Measurements from ENCODE around the gene TMEM108.
A peak's percentile ranks its signal among the peaks of the same experiment; 100 is the strongest.

Gene TMEM108

DNA sequence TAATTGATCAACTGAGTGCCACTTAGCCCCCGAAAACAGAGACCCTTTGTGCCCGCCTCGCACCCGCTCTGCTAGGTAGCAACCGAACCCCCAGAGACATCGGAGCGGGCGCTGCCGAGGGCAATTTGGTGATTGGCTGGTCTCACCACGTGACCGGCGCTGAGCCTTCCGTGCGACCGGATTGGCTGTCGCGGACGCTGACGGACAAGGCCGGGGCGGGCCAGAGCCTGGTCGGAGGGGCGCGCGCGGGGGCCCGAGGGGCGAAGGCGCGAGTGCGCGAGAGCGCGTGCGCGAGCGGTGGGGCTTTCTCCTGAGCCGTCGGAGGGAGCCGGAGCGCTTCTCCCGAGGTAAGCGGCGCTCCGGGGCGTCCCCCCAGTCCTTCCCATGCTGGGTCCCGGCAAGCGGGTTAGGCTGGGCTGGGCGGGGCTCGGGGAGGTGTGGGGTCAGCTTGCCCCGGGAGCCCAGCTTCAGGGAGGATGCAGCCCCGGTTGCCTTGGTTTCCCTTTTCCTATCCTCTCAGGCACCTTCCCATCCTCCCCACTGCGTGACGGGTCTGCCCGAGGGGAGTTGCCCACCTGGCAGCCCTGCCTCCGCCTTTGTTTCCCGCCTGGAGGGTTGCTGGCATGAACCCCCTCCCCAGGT, at the start of gene TMEM108 (continued):
- TF ChIP-seq, protein P1, sequence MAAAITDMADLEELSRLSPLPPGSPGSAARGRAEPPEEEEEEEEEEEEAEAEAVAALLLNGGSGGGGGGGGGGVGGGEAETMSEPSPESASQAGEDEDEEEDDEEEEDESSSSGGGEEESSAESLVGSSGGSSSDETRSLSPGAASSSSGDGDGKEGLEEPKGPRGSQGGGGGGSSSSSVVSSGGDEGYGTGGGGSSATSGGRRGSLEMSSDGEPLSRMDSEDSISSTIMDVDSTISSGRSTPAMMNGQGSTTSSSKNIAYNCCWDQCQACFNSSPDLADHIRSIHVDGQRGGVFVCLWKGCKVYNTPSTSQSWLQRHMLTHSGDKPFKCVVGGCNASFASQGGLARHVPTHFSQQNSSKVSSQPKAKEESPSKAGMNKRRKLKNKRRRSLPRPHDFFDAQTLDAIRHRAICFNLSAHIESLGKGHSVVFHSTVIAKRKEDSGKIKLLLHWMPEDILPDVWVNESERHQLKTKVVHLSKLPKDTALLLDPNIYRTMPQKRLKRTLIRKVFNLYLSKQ (tag by site-specific recombination; IDR thresholded peaks at IDR 0.05; ENCODE audit: borderline replicate concordance), result no peak
- TF ChIP-seq ZBTB7A (tag by site-specific recombination; IDR thresholded peaks at IDR 0.05; ENCODE audit: low read depth), result no peak
- TF ChIP-seq ZFP37 (tag by site-specific recombination; IDR thresholded peaks at IDR 0.05), result no peak
- peak; percentile 27; the same call in 1 of the 2 replicates for TF ChIP-seq GLIS1 (tag by site-specific recombination; IDR thresholded peaks at IDR 0.05)
- peak; percentile 40; the same call in 1 of the 2 replicates for TF ChIP-seq ZNF449 (tag by site-specific recombination; IDR thresholded peaks at IDR 0.05)
- 0 out of 2 replicates have a peak, but pooled peaks have one; percentile 23 for TF ChIP-seq KLF9 (tag by site-specific recombination; IDR thresholded peaks at IDR 0.05; ENCODE audit: low read depth)
- TF ChIP-seq ZNF791 (tag by site-specific recombination; IDR thresholded peaks at IDR 0.05), result no peak
- no peak for TF ChIP-seq YY2 (tag by site-specific recombination; IDR thresholded peaks at IDR 0.05)
- no peak for TF ChIP-seq ZNF843 (tag by site-specific recombination; IDR thresholded peaks at IDR 0.05)
- TF ChIP-seq BCL11A (tag by site-specific recombination; IDR thresholded peaks at IDR 0.05; ENCODE audit: low read depth), result no peak
- TF ChIP-seq OVOL3 (tag by site-specific recombination; IDR thresholded peaks at IDR 0.05), result no peak
- no peak for TF ChIP-seq PRDM2 (tag by site-specific recombination; IDR thresholded peaks at IDR 0.05; ENCODE audit: borderline replicate concordance)
- no peak for TF ChIP-seq MYNN (tag by site-specific recombination; IDR thresholded peaks at IDR 0.05; ENCODE audit: borderline replicate concordance)
- TF ChIP-seq ZNF548 (tag by site-specific recombination; IDR thresholded peaks at IDR 0.05), result no peak
- TF ChIP-seq KLF1 (tag by site-specific recombination; IDR thresholded peaks at IDR 0.05), result peak; percentile 29; the same call in 1 of the 2 replicates
- TF ChIP-seq, protein P2, sequence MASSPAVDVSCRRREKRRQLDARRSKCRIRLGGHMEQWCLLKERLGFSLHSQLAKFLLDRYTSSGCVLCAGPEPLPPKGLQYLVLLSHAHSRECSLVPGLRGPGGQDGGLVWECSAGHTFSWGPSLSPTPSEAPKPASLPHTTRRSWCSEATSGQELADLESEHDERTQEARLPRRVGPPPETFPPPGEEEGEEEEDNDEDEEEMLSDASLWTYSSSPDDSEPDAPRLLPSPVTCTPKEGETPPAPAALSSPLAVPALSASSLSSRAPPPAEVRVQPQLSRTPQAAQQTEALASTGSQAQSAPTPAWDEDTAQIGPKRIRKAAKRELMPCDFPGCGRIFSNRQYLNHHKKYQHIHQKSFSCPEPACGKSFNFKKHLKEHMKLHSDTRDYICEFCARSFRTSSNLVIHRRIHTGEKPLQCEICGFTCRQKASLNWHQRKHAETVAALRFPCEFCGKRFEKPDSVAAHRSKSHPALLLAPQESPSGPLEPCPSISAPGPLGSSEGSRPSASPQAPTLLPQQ (tag by site-specific recombination; IDR thresholded peaks at IDR 0.05), result no peak
- no peak for TF ChIP-seq ZNF391 (tag by site-specific recombination; IDR thresholded peaks at IDR 0.05; ENCODE audit: borderline replicate concordance, low read depth)
- TF ChIP-seq, protein P3, sequence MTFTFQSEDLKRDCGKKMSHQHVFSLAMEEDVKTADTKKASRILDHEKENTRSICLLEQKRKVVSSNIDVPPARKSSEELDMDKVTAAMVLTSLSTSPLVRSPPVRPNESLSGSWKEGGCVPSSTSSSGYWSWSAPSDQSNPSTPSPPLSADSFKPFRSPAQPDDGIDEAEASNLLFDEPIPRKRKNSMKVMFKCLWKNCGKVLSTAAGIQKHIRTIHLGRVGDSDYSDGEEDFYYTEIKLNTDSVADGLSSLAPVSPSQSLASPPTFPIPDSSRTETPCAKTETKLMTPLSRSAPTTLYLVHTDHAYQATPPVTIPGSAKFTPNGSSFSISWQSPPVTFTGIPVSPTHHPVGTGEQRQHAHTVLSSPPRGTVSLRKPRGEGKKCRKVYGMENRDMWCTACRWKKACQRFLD (tag by site-specific recombination; IDR thresholded peaks at IDR 0.05), result no peak
- TF ChIP-seq, protein P4, sequence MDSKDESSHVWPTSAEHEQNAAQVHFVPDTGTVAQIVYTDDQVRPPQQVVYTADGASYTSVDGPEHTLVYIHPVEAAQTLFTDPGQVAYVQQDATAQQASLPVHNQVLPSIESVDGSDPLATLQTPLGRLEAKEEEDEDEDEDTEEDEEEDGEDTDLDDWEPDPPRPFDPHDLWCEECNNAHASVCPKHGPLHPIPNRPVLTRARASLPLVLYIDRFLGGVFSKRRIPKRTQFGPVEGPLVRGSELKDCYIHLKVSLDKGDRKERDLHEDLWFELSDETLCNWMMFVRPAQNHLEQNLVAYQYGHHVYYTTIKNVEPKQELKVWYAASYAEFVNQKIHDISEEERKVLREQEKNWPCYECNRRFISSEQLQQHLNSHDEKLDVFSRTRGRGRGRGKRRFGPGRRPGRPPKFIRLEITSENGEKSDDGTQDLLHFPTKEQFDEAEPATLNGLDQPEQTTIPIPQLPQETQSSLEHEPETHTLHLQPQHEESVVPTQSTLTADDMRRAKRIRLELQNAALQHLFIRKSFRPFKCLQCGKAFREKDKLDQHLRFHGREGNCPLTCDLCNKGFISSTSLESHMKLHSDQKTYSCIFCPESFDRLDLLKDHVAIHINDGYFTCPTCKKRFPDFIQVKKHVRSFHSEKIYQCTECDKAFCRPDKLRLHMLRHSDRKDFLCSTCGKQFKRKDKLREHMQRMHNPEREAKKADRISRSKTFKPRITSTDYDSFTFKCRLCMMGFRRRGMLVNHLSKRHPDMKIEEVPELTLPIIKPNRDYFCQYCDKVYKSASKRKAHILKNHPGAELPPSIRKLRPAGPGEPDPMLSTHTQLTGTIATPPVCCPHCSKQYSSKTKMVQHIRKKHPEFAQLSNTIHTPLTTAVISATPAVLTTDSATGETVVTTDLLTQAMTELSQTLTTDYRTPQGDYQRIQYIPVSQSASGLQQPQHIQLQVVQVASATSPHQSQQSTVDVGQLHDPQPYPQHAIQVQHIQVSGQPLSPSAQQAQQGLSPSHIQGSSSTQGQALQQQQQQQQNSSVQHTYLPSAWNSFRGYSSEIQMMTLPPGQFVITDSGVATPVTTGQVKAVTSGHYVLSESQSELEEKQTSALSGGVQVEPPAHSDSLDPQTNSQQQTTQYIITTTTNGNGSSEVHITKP (tag by site-specific recombination; IDR thresholded peaks at IDR 0.05), result no peak
- TF ChIP-seq ZNF707 (tag by site-specific recombination; IDR thresholded peaks at IDR 0.05), result no peak
- TF ChIP-seq ZNF600 (tag by site-specific recombination; IDR thresholded peaks at IDR 0.05), result no peak
- no peak for TF ChIP-seq ZNF157 (tag by site-specific recombination; IDR thresholded peaks at IDR 0.05)
- no peak for TF ChIP-seq TRIM28 (IDR thresholded peaks at IDR 0.05; ENCODE audit: borderline replicate concordance, low read length)
- no peak for TF ChIP-seq ZBTB48 (tag by site-specific recombination; IDR thresholded peaks at IDR 0.05)
- no peak for TF ChIP-seq ZEB2 (tag by site-specific recombination; IDR thresholded peaks at IDR 0.05)

Data from HEK293 (cell line).